GM23338 (cell line): ENCODE results near the gene ZBTB7A.

Experiments used
- EZH2 ChIP-seq: fragments of 200-600 bp; sonication (generic); IDR thresholded peaks from one replicate; pipeline ENCODE4 v1.8.0; 2017; ENCODE audit warnings: antibody characterized with exemption, mild to moderate bottlenecking, low read depth; ENCODE audit not compliant: unreplicated experiment
- POLR2AphosphoS5 ChIP-seq: IDR thresholded peaks from 2 replicates; pipeline ENCODE4 v1.6.1; 2016; ENCODE audit warnings: antibody characterized with exemption, low read depth
- TF ChIP-seq, protein P1 (sequence below), 2 experiments: fragments of 200-600 bp in 1 of 2; sonication (generic) in 1 of 2; conservative IDR thresholded peaks; 2 replicates each; pipeline versions ENCODE4 v1.5.1 to v1.6.1; 2016 to 2017; ENCODE audit warnings: antibody characterized with exemption in 2 of 2, low read depth in 2 of 2, mild to moderate bottlenecking in 2 of 2, moderate library complexity in 1 of 2
- TF ChIP-seq, protein P2 (sequence below): IDR thresholded peaks from one replicate; pipeline ENCODE4 v1.6.1; 2018; ENCODE audit warnings: antibody characterized with exemption; ENCODE audit not compliant: unreplicated experiment

GRCh38 chr19:4057931-4058692 lies 8.6 kb downstream of the ZBTB7A start:
- no peak for TF ChIP-seq EZH2
- TF ChIP-seq, protein P1, sequence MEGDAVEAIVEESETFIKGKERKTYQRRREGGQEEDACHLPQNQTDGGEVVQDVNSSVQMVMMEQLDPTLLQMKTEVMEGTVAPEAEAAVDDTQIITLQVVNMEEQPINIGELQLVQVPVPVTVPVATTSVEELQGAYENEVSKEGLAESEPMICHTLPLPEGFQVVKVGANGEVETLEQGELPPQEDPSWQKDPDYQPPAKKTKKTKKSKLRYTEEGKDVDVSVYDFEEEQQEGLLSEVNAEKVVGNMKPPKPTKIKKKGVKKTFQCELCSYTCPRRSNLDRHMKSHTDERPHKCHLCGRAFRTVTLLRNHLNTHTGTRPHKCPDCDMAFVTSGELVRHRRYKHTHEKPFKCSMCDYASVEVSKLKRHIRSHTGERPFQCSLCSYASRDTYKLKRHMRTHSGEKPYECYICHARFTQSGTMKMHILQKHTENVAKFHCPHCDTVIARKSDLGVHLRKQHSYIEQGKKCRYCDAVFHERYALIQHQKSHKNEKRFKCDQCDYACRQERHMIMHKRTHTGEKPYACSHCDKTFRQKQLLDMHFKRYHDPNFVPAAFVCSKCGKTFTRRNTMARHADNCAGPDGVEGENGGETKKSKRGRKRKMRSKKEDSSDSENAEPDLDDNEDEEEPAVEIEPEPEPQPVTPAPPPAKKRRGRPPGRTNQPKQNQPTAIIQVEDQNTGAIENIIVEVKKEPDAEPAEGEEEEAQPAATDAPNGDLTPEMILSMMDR (conservative IDR thresholded peaks at IDR 0.05; ENCODE audit: low read depth in 2 of 2) = no peak
- TF ChIP-seq POLR2AphosphoS5 = no peak
- TF ChIP-seq, protein P2, sequence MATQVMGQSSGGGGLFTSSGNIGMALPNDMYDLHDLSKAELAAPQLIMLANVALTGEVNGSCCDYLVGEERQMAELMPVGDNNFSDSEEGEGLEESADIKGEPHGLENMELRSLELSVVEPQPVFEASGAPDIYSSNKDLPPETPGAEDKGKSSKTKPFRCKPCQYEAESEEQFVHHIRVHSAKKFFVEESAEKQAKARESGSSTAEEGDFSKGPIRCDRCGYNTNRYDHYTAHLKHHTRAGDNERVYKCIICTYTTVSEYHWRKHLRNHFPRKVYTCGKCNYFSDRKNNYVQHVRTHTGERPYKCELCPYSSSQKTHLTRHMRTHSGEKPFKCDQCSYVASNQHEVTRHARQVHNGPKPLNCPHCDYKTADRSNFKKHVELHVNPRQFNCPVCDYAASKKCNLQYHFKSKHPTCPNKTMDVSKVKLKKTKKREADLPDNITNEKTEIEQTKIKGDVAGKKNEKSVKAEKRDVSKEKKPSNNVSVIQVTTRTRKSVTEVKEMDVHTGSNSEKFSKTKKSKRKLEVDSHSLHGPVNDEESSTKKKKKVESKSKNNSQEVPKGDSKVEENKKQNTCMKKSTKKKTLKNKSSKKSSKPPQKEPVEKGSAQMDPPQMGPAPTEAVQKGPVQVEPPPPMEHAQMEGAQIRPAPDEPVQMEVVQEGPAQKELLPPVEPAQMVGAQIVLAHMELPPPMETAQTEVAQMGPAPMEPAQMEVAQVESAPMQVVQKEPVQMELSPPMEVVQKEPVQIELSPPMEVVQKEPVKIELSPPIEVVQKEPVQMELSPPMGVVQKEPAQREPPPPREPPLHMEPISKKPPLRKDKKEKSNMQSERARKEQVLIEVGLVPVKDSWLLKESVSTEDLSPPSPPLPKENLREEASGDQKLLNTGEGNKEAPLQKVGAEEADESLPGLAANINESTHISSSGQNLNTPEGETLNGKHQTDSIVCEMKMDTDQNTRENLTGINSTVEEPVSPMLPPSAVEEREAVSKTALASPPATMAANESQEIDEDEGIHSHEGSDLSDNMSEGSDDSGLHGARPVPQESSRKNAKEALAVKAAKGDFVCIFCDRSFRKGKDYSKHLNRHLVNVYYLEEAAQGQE = no peak
